Liver (tissue), 9 donors: ENCODE results near the gene CHRNA5. TPM values are rescaled to one million over a fixed set of nuclear protein-coding genes. Genes with fewer than 3 reads are reported as not detected.
"Not testable (repeated sequence)": the region's sequence is repeated elsewhere in the genome, so short reads cannot be mapped to it uniquely, and the experiment has no call there.

ENCODE experiments used
- DNase-seq: peaks from one replicate; pipeline ENCODE4 v3.0.0-alpha.2; 2017; ENCODE audit warnings: low spot score
- H3K27ac ChIP-seq, 2 donors: one replicate each; pipeline ENCODE4 v1.7.0; 2013; ENCODE audit warnings: inconsistent platforms in 2 of 2, low read length in 2 of 2, control low read depth in 1 of 2, low read depth in 1 of 2, mild to moderate bottlenecking in 1 of 2
- H3K27me3 ChIP-seq, 4 donors: one replicate each; pipeline versions ENCODE4 v1.6.1 to v1.7.0; 2013; ENCODE audit warnings: low read length in 3 of 4, inconsistent platforms in 1 of 4, mild to moderate bottlenecking in 1 of 4, moderate library complexity in 1 of 4; ENCODE audit not compliant: control insufficient read depth in 4 of 4, insufficient read depth in 4 of 4
- H3K36me3 ChIP-seq, 4 donors: one replicate each; pipeline versions ENCODE4 v1.6.1 to v1.7.0; 2013; ENCODE audit warnings: low read length in 3 of 4, mild to moderate bottlenecking in 3 of 4, low read depth in 1 of 4, moderate library complexity in 1 of 4; ENCODE audit not compliant: control insufficient read depth in 4 of 4, insufficient read depth in 3 of 4
- H3K4me1 ChIP-seq, 4 donors: one replicate each; pipeline versions ENCODE4 v1.6.1 to v1.7.0; 2013; ENCODE audit warnings: low read length in 3 of 4, mild to moderate bottlenecking in 3 of 4, moderate library complexity in 1 of 4; ENCODE audit not compliant: control insufficient read depth in 4 of 4, insufficient read depth in 4 of 4
- H3K4me3 ChIP-seq, 3 donors: one replicate each; pipeline versions ENCODE4 v1.6.1 to v1.7.0; 2013; ENCODE audit warnings: low read length in 3 of 3, control low read depth in 1 of 3, low read depth in 1 of 3, mild to moderate bottlenecking in 1 of 3
- H3K9ac ChIP-seq, 2 donors: one replicate each; pipeline ENCODE4 v1.7.0; 2013; ENCODE audit warnings: low read length in 2 of 2, mild to moderate bottlenecking in 2 of 2, moderate library complexity in 2 of 2, control low read depth in 1 of 2, low read depth in 1 of 2
- H3K9me3 ChIP-seq, 4 donors: one replicate each; pipeline versions ENCODE4 v1.6.1 to v1.7.0; 2013; ENCODE audit warnings: low read length in 3 of 4; ENCODE audit not compliant: control insufficient read depth in 4 of 4
- ATF3 ChIP-seq: IDR thresholded peaks from 2 replicates; pipeline ENCODE4 v1.6.1; 2016; ENCODE audit warnings: antibody characterized with exemption
- CTCF ChIP-seq: fragments of 150-350 bp; IDR thresholded peaks from 2 replicates; pipeline ENCODE4 v1.5.1; 2017; ENCODE audit warnings: improper control_type of control experiment, low read depth, low read length; ENCODE audit not compliant: missing input control
- EGR1 ChIP-seq, 2 donors: IDR thresholded peaks; 2 replicates each; pipeline ENCODE4 v1.6.1; 2016 to 2018; ENCODE audit warnings: antibody characterized with exemption in 2 of 2, low read depth in 2 of 2
- FOXA1 ChIP-seq: IDR thresholded peaks from 2 replicates; pipeline ENCODE4 v1.6.1; 2016; ENCODE audit warnings: antibody characterized with exemption
- FOXA2 ChIP-seq: IDR thresholded peaks from 2 replicates; pipeline ENCODE4 v1.6.1; 2016; ENCODE audit warnings: antibody characterized with exemption
- GABPA ChIP-seq, 2 donors: IDR thresholded peaks in 1 of 2; conservative IDR thresholded peaks in 1 of 2; 2 replicates each; pipeline ENCODE4 v1.6.1; 2016; ENCODE audit warnings: antibody characterized with exemption in 2 of 2, mild to moderate bottlenecking in 1 of 2, moderate library complexity in 1 of 2
- HNF4A ChIP-seq, 2 donors: conservative IDR thresholded peaks; 2 replicates each; pipeline ENCODE4 v1.6.1; 2016; ENCODE audit warnings: antibody characterized with exemption in 2 of 2, mild to moderate bottlenecking in 2 of 2
- HNF4G ChIP-seq: IDR thresholded peaks from 2 replicates; pipeline ENCODE4 v1.6.1; 2016; ENCODE audit warnings: antibody characterized with exemption
- JUND ChIP-seq, 2 donors: IDR thresholded peaks; 2 replicates each; pipeline ENCODE4 v1.6.1; 2016; ENCODE audit warnings: antibody characterized with exemption in 2 of 2
- MAX ChIP-seq: IDR thresholded peaks from 2 replicates; pipeline ENCODE4 v1.6.1; 2016; ENCODE audit warnings: antibody characterized with exemption
- NR2F2 ChIP-seq: IDR thresholded peaks from 2 replicates; pipeline ENCODE4 v1.6.1; 2016; ENCODE audit warnings: antibody characterized with exemption
- RAD21 ChIP-seq, 2 donors: IDR thresholded peaks; 2 replicates each; pipeline ENCODE4 v1.6.1; 2016; ENCODE audit warnings: antibody characterized with exemption in 2 of 2, mild to moderate bottlenecking in 2 of 2
- REST ChIP-seq: IDR thresholded peaks from 2 replicates; pipeline ENCODE4 v1.6.1; 2016; ENCODE audit warnings: antibody characterized with exemption, mild to moderate bottlenecking
- RXRA ChIP-seq, 2 donors: IDR thresholded peaks; 2 replicates each; pipeline ENCODE4 v1.6.1; 2017 to 2018; ENCODE audit warnings: antibody characterized with exemption in 2 of 2, mild to moderate bottlenecking in 1 of 2
- SP1 ChIP-seq: IDR thresholded peaks from 2 replicates; pipeline ENCODE4 v1.6.1; 2018; ENCODE audit warnings: antibody characterized with exemption, mild to moderate bottlenecking
- TAF1 ChIP-seq: conservative IDR thresholded peaks from 2 replicates; pipeline ENCODE4 v1.6.1; 2016; ENCODE audit warnings: antibody characterized with exemption, mild to moderate bottlenecking
- YY1 ChIP-seq: IDR thresholded peaks from 2 replicates; pipeline ENCODE4 v1.6.1; 2016; ENCODE audit warnings: antibody characterized with exemption, mild to moderate bottlenecking
- WGBS: extraction: QIAGEN DNeasy Blood & Tissue Kit; methylation state at CpG from one replicate; pipeline ENCODE4 v1.1.7; 2013; 5-methylcytosine and 5-hydroxymethylcytosine counted together
- polyA plus RNA-seq, 2 donors: library from polyadenylated mRNA; stranded (reverse) in 1 of 2; unstranded in 1 of 2; fragments of 200-250 nt in 1 of 2; fragments of >200 nt in 1 of 2; fragmentation: Nextera tagmentation in 1 of 2; extraction: Ambion mirVana in 1 of 2; gene quantifications; one replicate each; pipeline versions ENCODE4 v1.2.1 to v1.2.3, GENCODE V29; 2013 to 2015
- total RNA-seq, 2 donors: library from RNA; depleted of rRNA; stranded (reverse); fragments of >200 nt; gene quantifications; one replicate each; pipeline ENCODE4 v1.2.3, GENCODE V29; 2014
- donor health status: healthy.
- donor health status: healthy.
- donor health status: healthy.
- donor health status: healthy.
- donor health status: healthy.

Gene CHRNA5
- total and polyA plus RNA-seq, 4 donors = 0.17 to 0.56 (median 0.36) TPM

GRCh38 chr15:78551902-78552301 is 13.4 kb upstream of the CHRNA5 start (continued):
- TF ChIP-seq ATF3 (no peak), JUND (IDR thresholded peaks at IDR 0.05) (no peak), YY1 (no peak), MAX (no peak), SP1 (no peak), FOXA2 (no peak), TAF1 (no peak), NR2F2 (no peak), RXRA (IDR thresholded peaks at IDR 0.05) (no peak)

GRCh38 chr15:78552597-78552996 is 12.7 kb upstream of the CHRNA5 start:
- 74% methylated on average over 5 of the region's 5 CpGs for WGBS
- TF ChIP-seq FOXA1 (no peak), SP1 (no peak), CTCF (no peak), JUND (IDR thresholded peaks at IDR 0.05) (no peak), RAD21 (IDR thresholded peaks at IDR 0.05) (no peak), YY1 (no peak), REST (no peak), GABPA (IDR thresholded peaks at IDR 0.05 in 1 of 2, conservative IDR thresholded peaks at IDR 0.05 in 1 of 2) (no peak), EGR1 (IDR thresholded peaks at IDR 0.05; ENCODE audit: low read depth in 2 of 2) (no peak), RXRA (IDR thresholded peaks at IDR 0.05) (no peak), MAX (no peak), HNF4G (no peak), HNF4A (conservative IDR thresholded peaks at IDR 0.05) (no peak)
- Histone ChIP-seq H3K4me1 (no peaks in the 10 kb centered on the region), H3K9ac (no peak overlapping the region), H3K4me3 (no peak overlapping the region), H3K9me3 (no peaks in the 10 kb centered on the region), H3K27ac (no peak overlapping the region), H3K27me3 (no peaks in the 10 kb centered on the region), H3K36me3 (peaks cover 9 to 35% (median 26%) of the 10 kb centered on the region in 4 donors)
- DNase-seq = no peak

GRCh38 chr15:78560201-78560600 is 5.1 kb upstream of the CHRNA5 start:
- not testable (repeated sequence) for H3K27me3 ChIP-seq, DNase-seq, H3K36me3 ChIP-seq, H3K9me3 ChIP-seq, H3K9ac ChIP-seq, H3K4me1 ChIP-seq, H3K4me3 ChIP-seq, H3K27ac ChIP-seq
- 96% methylated on average over 10 of the region's 10 CpGs for WGBS
